Measurements from ENCODE around the gene SIAH2.
A peak's percentile ranks its signal among the peaks of the same experiment; 100 is the strongest.

Gene SIAH2

DNA sequence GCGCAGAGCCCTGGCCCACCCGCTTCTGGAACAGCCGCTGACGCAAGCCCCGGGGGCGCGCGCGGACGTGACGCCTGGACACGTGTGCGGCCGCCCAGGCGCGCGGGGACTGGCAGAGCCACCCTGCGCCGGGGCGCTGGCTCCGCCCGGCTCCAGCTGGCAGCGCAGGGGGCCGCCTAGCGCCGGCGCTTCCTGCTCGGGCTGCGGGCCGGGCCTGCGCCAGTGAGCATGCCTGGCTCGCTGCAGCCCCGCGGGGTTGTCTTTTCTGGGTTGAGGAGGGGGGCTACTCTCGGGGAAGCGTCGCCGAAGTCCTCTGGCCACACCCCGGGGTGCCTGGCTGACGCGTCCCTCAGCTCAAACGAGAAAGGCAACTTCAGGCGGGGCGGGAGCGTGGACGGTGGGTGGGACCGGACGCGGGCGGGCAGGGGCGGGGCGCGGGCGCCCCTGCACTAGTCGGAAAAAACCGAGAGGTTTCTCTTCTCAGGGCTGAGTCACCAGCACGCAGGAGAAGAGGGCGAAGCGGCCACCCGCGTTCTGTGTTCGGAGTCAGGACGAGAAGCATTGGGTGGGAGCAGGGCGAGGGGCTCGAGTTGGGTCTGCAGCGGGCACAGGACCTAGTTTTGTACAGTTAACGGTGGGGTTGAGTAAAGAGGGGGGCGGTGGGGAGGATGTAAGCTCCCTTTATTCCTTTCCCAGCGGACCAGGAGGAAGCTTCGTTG lies at the start of gene SIAH2:
Gene SIAH2, minus strand, starts transcription at position 48 of the 719 bp plus-strand sequence. CDS start 320 bp downstream, outside the sequence.
- TF ChIP-seq FOXP2 (optimal IDR thresholded peaks at IDR 0.05; ENCODE audit: control extremely low read depth, extremely low read length, insufficient read depth): no peak
- peak; percentile 87 for TF ChIP-seq POLR2AphosphoS5 (IDR thresholded peaks at IDR 0.05; ENCODE audit: borderline replicate concordance, low read depth, low read length)
- H3K36me3 ChIP-seq (ENCODE audit: insufficient read depth, low read length): peaks cover 16% of the 10 kb centered on the region
- peak within 1 kb of the TSS; percentile 21; the same call in 1 of the 2 replicates for H3K27ac ChIP-seq
- peak within 1 kb of the TSS; percentile 82 for H3K9ac ChIP-seq (ENCODE audit: insufficient read length)
- H3K4me3 ChIP-seq: peak within 1 kb of the TSS; percentile 86
- no peak for DNase-seq (ENCODE audit: low read depth, low spot score)
- no peaks in the 10 kb centered on the region for H3K9me3 ChIP-seq (ENCODE audit: low read depth, low read length)

GRCh38 chr3:150811984-150812383 lies 49.0 kb upstream of the SIAH2 start:
- TF ChIP-seq POLR2AphosphoS5 (IDR thresholded peaks at IDR 0.05; ENCODE audit: borderline replicate concordance, low read depth, low read length) (no peak), EZH2 (IDR thresholded peaks at IDR 0.05) (no peak), FOXP2 (optimal IDR thresholded peaks at IDR 0.05; ENCODE audit: control extremely low read depth, extremely low read length, insufficient read depth) (no peak)
- H3K27ac ChIP-seq: no peak overlapping the region
- H3K9me3 ChIP-seq (ENCODE audit: low read depth, low read length): no peaks in the 10 kb centered on the region
- H3K4me3 ChIP-seq: no peak overlapping the region
- no peaks in the 10 kb centered on the region for H3K36me3 ChIP-seq (ENCODE audit: insufficient read depth, low read length)
- no peak for DNase-seq (ENCODE audit: low read depth, low spot score)
- no peak overlapping the region for H3K9ac ChIP-seq (ENCODE audit: insufficient read length)

DNA sequence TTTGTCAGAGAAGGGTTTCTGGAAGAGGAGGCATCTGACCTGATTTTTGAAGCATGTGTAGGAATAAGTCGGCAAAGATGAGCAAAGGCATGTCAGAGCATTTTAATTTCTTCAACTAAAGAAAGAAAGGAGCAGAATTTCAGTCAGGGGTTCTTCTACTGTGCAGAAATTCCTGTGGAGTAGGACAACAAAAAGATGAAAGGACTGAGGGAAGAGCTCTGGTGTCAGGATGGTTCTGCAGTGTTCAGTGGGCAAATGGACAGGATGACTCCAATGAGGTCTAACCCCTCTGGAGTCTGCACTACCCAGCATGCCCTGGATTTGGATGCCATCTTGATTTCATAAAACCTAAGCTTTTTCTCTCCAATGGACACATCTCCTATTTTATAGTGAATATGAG lies 47.7 kb upstream of the SIAH2 start:
- Histone ChIP-seq H3K9me3 (ENCODE audit: low read depth, low read length) (no peaks in the 10 kb centered on the region), H3K9ac (ENCODE audit: insufficient read length) (no peak overlapping the region), H3K4me3 (no peak overlapping the region), H3K36me3 (ENCODE audit: insufficient read depth, low read length) (no peaks in the 10 kb centered on the region), H3K27ac (no peak overlapping the region)
- no peak for TF ChIP-seq FOXP2 (optimal IDR thresholded peaks at IDR 0.05; ENCODE audit: control extremely low read depth, extremely low read length, insufficient read depth)
- TF ChIP-seq POLR2AphosphoS5 (IDR thresholded peaks at IDR 0.05; ENCODE audit: borderline replicate concordance, low read depth, low read length): no peak
- no peak for TF ChIP-seq EZH2 (IDR thresholded peaks at IDR 0.05)
- no peak for DNase-seq (ENCODE audit: low read depth, low spot score)

GRCh38 chr3:150806185-150806835 lies 43.3 kb upstream of the SIAH2 start:
- H3K27ac ChIP-seq: no peak overlapping the region
- TF ChIP-seq EZH2 (IDR thresholded peaks at IDR 0.05) (no peak), POLR2AphosphoS5 (IDR thresholded peaks at IDR 0.05; ENCODE audit: borderline replicate concordance, low read depth, low read length) (no peak), FOXP2 (optimal IDR thresholded peaks at IDR 0.05; ENCODE audit: control extremely low read depth, extremely low read length, insufficient read depth) (no peak)
- no peaks in the 10 kb centered on the region for H3K9me3 ChIP-seq (ENCODE audit: low read depth, low read length)
- DNase-seq (ENCODE audit: low read depth, low spot score): no peak
- no peak overlapping the region for H3K9ac ChIP-seq (ENCODE audit: insufficient read length)
- H3K4me3 ChIP-seq: no peak overlapping the region
- H3K36me3 ChIP-seq (ENCODE audit: insufficient read depth, low read length): no peaks in the 10 kb centered on the region

- Histone ChIP-seq H3K36me3 (ENCODE audit: insufficient read depth, low read length) (no peaks in the 10 kb centered on the region), H3K9ac (ENCODE audit: insufficient read length) (no peak overlapping the region), H3K4me3 (no peak overlapping the region), H3K27ac (no peak overlapping the region), H3K9me3 (ENCODE audit: low read depth, low read length) (no peaks in the 10 kb centered on the region)
- TF ChIP-seq FOXP2 (optimal IDR thresholded peaks at IDR 0.05; ENCODE audit: control extremely low read depth, extremely low read length, insufficient read depth): no peak
- no peak for TF ChIP-seq EZH2 (IDR thresholded peaks at IDR 0.05)
- TF ChIP-seq POLR2AphosphoS5 (IDR thresholded peaks at IDR 0.05; ENCODE audit: borderline replicate concordance, low read depth, low read length): no peak
- DNase-seq (ENCODE audit: low read depth, low spot score): no peak
These were observed 42.4 kb upstream of the SIAH2 start for GRCh38 chr3:150805354-150805753.

GRCh38 chr3:150803440-150803985 lies 40.5 kb upstream of the SIAH2 start:
- DNase-seq (ENCODE audit: low read depth, low spot score): no peak
- Histone ChIP-seq H3K9ac (ENCODE audit: insufficient read length) (no peak overlapping the region), H3K4me3 (no peak overlapping the region), H3K27ac (no peak overlapping the region), H3K36me3 (ENCODE audit: insufficient read depth, low read length) (no peaks in the 10 kb centered on the region), H3K9me3 (ENCODE audit: low read depth, low read length) (no peaks in the 10 kb centered on the region)
- no peak for TF ChIP-seq POLR2AphosphoS5 (IDR thresholded peaks at IDR 0.05; ENCODE audit: borderline replicate concordance, low read depth, low read length)

GRCh38 chr3:150800722-150801121 lies 37.8 kb upstream of the SIAH2 start:
- H3K4me3 ChIP-seq: no peak overlapping the region
- no peak for TF ChIP-seq FOXP2 (optimal IDR thresholded peaks at IDR 0.05; ENCODE audit: control extremely low read depth, extremely low read length, insufficient read depth)
- no peak for TF ChIP-seq EZH2 (IDR thresholded peaks at IDR 0.05)
- TF ChIP-seq POLR2AphosphoS5 (IDR thresholded peaks at IDR 0.05; ENCODE audit: borderline replicate concordance, low read depth, low read length): no peak
- no peaks in the 10 kb centered on the region for H3K36me3 ChIP-seq (ENCODE audit: insufficient read depth, low read length)
- H3K9ac ChIP-seq (ENCODE audit: insufficient read length): no peak overlapping the region
- H3K9me3 ChIP-seq (ENCODE audit: low read depth, low read length): no peaks in the 10 kb centered on the region
- DNase-seq (ENCODE audit: low read depth, low spot score): no peak
- no peak overlapping the region for H3K27ac ChIP-seq

DNA sequence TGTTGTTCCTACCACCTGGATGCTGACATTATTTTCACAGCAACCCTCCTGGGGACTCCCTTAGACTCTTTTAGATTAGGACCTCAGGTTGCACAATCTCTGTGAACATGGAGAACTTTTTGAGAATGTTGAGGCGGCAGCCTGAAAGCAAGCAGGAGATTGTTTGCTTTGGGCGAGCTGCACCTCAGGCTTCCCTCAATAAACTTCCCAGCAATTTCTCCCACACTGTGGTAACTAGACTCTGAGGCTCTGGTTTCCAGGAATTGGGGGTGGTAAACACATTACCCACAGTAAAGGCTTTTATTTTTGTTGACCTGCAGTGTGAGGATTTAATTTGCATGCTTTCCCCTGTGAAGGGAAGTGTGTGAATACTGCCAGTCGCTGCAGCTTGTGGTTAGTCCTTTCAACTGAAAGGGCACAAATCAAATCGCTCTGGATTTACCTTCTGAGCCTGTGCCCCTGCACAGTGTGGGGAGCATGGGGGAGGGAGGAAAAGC lies 35.2 kb upstream of the SIAH2 start:
- H3K9ac ChIP-seq (ENCODE audit: insufficient read length): no peak overlapping the region
- 0 out of 2 replicates have a peak overlapping the region, but pooled peaks have one; percentile 10 for H3K4me3 ChIP-seq
- H3K27ac ChIP-seq: no peak overlapping the region

More for the DNA sequence above, 35.2 kb upstream of the SIAH2 start:
- H3K36me3 ChIP-seq (ENCODE audit: insufficient read depth, low read length): no peaks in the 10 kb centered on the region
- H3K9me3 ChIP-seq (ENCODE audit: low read depth, low read length): no peaks in the 10 kb centered on the region
- TF ChIP-seq EZH2 (IDR thresholded peaks at IDR 0.05): no peak
- no peak for DNase-seq (ENCODE audit: low read depth, low spot score)

All from SK-N-MC (cell line).